Common myeloid progenitor, CD34-positive (primary cell): Measurements from ENCODE around the gene IQCE.
A peak's percentile ranks its signal among the peaks of the same experiment; 100 is the strongest.

Source experiments
- CTCF ChIA-PET: fragments of 350-600 bp; sonication (Branson Sonifier 250); formaldehyde crosslinking; loops from one replicate; lab custom pipeline; 2021; ENCODE audit warnings: antibody characterized with exemption; lab: Charles Lee
- POLR2A ChIA-PET: fragments of 350-600 bp; sonication (Branson Sonifier 250); formaldehyde crosslinking; loops from one replicate; lab custom pipeline; 2021; ENCODE audit warnings: antibody characterized with exemption; lab: Charles Lee
- DNase-seq, 3 donors: peaks; one replicate each; pipeline versions ENCODE4 v3.0.0 to v3.0.0-alpha.2; 2013
- H3K27ac ChIP-seq, 2 experiments: 1 replicate in 1 of 2; 2 replicates in 1 of 2; pipeline ENCODE4 v1.7.0; 2013; ENCODE audit warnings: inconsistent platforms in 2 of 2, low read length in 2 of 2, mild to moderate bottlenecking in 2 of 2, low read depth in 1 of 2, moderate library complexity in 1 of 2; ENCODE audit not compliant: severe bottlenecking in 2 of 2, insufficient read depth in 1 of 2, poor library complexity in 1 of 2
- H3K27me3 ChIP-seq, 5 experiments: replicated peaks in 2 of 5; 1 replicate in 3 of 5; 2 replicates in 2 of 5; pipeline versions ENCODE4 v1.6.1 to v1.7.0; 2013; ENCODE audit warnings: low read length in 4 of 5, mild to moderate bottlenecking in 2 of 5, moderate library complexity in 2 of 5, inconsistent platforms in 1 of 5; ENCODE audit not compliant: insufficient read depth in 5 of 5, control insufficient read depth in 4 of 5
- H3K36me3 ChIP-seq, 4 experiments: 1 replicate in 2 of 4; 2 replicates in 2 of 4; pipeline versions ENCODE4 v1.6.1 to v1.7.0; 2013; ENCODE audit warnings: low read length in 3 of 4, control low read depth in 1 of 4, mild to moderate bottlenecking in 1 of 4; ENCODE audit not compliant: control insufficient read depth in 4 of 4, insufficient read depth in 4 of 4
- H3K4me1 ChIP-seq, 4 experiments: 1 replicate in 3 of 4; 2 replicates in 1 of 4; pipeline versions ENCODE4 v1.6.1 to v1.7.1; 2013; ENCODE audit warnings: low read length in 3 of 4, mild to moderate bottlenecking in 3 of 4, control low read depth in 1 of 4, inconsistent platforms in 1 of 4, moderate library complexity in 1 of 4; ENCODE audit not compliant: control insufficient read depth in 4 of 4, insufficient read depth in 4 of 4; ENCODE audit errors: control extremely low read depth in 1 of 4
- H3K4me3 ChIP-seq, 7 experiments: 1 replicate in 4 of 7; 2 replicates in 3 of 7; pipeline versions ENCODE4 v1.5.1 to v1.7.0; 2013; ENCODE audit warnings: mild to moderate bottlenecking in 7 of 7, low read length in 6 of 7, moderate library complexity in 6 of 7, inconsistent platforms in 2 of 7, low read depth in 2 of 7, control low read depth in 1 of 7; ENCODE audit not compliant: insufficient read depth in 4 of 7, control insufficient read depth in 1 of 7; ENCODE audit errors: extremely low read depth in 1 of 7
- H3K9me3 ChIP-seq, 5 experiments: 1 replicate in 4 of 5; 2 replicates in 1 of 5; pipeline versions ENCODE4 v1.6.1 to v1.7.1; 2013; ENCODE audit warnings: low read length in 4 of 5, mild to moderate bottlenecking in 2 of 5, inconsistent platforms in 1 of 5, low read depth in 1 of 5, moderate library complexity in 1 of 5; ENCODE audit not compliant: control insufficient read depth in 4 of 5, insufficient read depth in 2 of 5; ENCODE audit errors: control extremely low read depth in 1 of 5
- WGBS: methylation state at CpG from one replicate; pipeline ENCODE4 v1.1.5; 2013; ENCODE audit not compliant: insufficient coverage; 5-methylcytosine and 5-hydroxymethylcytosine counted together

Gene IQCE

DNA sequence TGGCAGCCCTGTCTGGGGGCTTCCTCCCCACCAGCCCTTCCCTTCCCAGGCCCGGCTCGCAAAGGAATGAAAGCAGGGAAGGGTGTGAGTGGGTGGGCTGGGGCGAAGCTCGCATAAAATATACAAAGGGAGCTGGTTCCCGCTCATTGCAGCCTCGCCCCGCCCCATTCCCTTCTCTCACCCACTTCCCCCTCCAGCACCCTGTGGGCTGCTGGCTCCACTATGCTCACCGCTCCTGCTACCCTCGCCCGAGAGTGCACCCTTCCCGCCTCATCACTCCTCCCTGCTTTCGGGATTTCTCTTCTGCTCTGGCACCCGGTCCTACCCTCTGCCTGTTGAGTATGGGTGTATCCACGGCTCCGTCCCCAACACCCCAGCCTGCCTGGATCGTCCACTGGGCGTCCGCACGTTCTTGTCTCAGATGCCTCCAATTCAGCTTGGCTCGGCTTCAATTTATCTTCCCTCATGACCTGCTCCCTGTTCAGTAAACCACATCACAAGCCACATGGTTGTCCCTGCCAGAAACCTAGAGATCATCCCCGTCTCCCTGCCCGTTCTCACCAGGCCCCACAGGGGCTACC, 58.6 kb downstream of the IQCE start:
- H3K27me3 ChIP-seq, result no peaks in the 10 kb centered on the region
- no peak for DNase-seq
- ChIA-PET POLR2A (no interaction called here), CTCF (interaction anchor here (16.3 kb wide), 1 partner anchor 6 kb away, joined by 114 read pairs; no protein-coding TSS in a partner anchor)
- WGBS, result 86% methylated on average over 17 of the region's 22 CpGs
- no peak overlapping the region for H3K4me3 ChIP-seq
- H3K27ac ChIP-seq, result no peak overlapping the region
- H3K4me1 ChIP-seq, result peaks cover 0 to 14% (median 6%) of the 10 kb centered on the region in 4 experiments
- H3K9me3 ChIP-seq, result no peaks in the 10 kb centered on the region
- no peaks in the 10 kb centered on the region for H3K36me3 ChIP-seq

DNA sequence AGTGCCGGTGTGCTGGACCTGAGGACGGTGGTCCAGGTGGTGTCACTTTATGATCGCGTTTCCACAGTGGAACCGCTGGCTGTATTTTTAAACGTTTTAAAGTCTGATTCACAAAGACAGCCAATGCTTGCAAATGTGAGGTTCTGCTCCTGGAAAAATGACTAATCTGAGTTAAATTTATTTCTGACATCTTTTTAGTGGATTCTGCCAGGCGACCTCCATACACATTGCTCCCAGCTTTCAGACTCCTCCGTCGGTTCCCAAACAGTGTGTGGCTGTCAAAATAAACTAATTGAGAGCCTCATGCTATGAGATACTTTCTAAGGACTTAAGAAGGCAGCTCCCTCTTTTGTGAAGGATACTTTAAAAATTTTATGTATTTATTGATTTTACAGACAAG, 60.3 kb downstream of the IQCE start:
- WGBS, result 86% methylated on average over 9 of the region's 9 CpGs
- no peaks in the 10 kb centered on the region for H3K36me3 ChIP-seq
- no peak for DNase-seq
- ChIA-PET CTCF (interaction anchor here (1.0 to 16.3 kb wide), 4 partner anchors 8 to 35 kb away, joined by 3 to 114 read pairs (median 6); no protein-coding TSS in a partner anchor), POLR2A (interaction anchor here (0.7 to 1.0 kb wide), 2 partner anchors 18 to 31 kb away, joined by 3 to 4 read pairs; no protein-coding TSS in a partner anchor)
- H3K27me3 ChIP-seq, result no peaks in the 10 kb centered on the region
- H3K4me1 ChIP-seq, result peaks cover 0 to 29% (median 23%) of the 10 kb centered on the region in 4 experiments
- H3K9me3 ChIP-seq, result no peaks in the 10 kb centered on the region
- no peak overlapping the region for H3K4me3 ChIP-seq
- no peak overlapping the region for H3K27ac ChIP-seq

GRCh38 chr7:2621061-2621828, 62.5 kb downstream of the IQCE start:
- WGBS, result 74% methylated on average over 21 of the region's 23 CpGs
- H3K4me1 ChIP-seq, result peaks cover 0 to 29% (median 25%) of the 10 kb centered on the region in 4 experiments
- no peaks in the 10 kb centered on the region for H3K9me3 ChIP-seq
- no peaks in the 10 kb centered on the region for H3K27me3 ChIP-seq
- POLR2A ChIA-PET, result interaction anchor here (0.6 kb wide), 1 partner anchor 14 kb away, joined by 3 read pairs; no protein-coding TSS in a partner anchor
- no peak overlapping the region for H3K4me3 ChIP-seq
- CTCF ChIA-PET, result interaction anchor here (16.3 kb wide), 1 partner anchor 10 kb away, joined by 114 read pairs; no protein-coding TSS in a partner anchor
- H3K36me3 ChIP-seq, result no peaks in the 10 kb centered on the region
- DNase-seq, result no peak
- no peak overlapping the region for H3K27ac ChIP-seq

DNA sequence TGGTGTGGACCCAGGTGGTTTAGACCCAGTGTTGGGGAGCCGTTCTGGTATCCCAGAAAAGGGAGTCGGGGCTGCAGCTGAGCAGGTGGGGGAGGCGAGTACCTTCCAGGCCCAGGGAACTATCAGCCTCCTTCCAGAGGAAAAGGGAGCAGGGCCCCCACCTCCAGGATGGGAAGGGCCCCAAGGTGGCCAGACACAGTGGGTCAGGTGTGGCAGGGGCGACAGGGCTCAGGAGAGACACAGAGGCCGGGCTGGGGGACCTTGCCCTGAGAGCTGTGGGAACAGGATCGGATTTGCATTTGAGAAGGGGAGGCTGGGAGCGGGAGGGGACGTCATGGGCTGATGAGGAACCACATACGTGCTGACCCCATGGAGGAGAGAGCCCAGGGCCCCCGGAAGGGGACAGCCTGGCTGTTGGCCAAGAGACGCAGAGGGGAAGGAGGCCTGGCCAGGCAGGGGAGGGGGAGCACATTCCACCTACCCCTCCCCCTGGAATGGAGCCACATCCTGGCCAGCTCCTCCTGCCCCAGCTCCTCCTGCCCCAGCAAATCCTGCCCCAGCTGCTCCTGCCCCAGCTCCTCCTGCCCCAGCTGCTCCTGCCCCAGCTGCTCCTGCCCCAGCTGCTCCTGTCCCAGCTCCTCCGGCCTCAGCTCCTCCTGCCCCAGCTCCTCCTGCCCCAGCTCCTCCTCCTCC, 63.3 kb downstream of the IQCE start:
- Histone ChIP-seq H3K27ac (no peak overlapping the region), H3K4me3 (no peak overlapping the region), H3K4me1 (peaks cover 0 to 28% (median 24%) of the 10 kb centered on the region in 4 experiments), H3K27me3 (no peaks in the 10 kb centered on the region), H3K36me3 (no peaks in the 10 kb centered on the region), H3K9me3 (no peaks in the 10 kb centered on the region)
- WGBS, result 72% methylated on average over 6 of the region's 12 CpGs
- CTCF ChIA-PET, result interaction anchor here (16.3 kb wide), 1 partner anchor 11 kb away, joined by 114 read pairs; no protein-coding TSS in a partner anchor
- POLR2A ChIA-PET, result interaction anchor here (0.6 to 1.4 kb wide), 2 partner anchors 9 to 652 kb away, joined by 3 read pairs; partner anchors contain the start of gene TTYH3
- peak in 2 of 3 donors; percentile 38 to 45 for DNase-seq

DNA sequence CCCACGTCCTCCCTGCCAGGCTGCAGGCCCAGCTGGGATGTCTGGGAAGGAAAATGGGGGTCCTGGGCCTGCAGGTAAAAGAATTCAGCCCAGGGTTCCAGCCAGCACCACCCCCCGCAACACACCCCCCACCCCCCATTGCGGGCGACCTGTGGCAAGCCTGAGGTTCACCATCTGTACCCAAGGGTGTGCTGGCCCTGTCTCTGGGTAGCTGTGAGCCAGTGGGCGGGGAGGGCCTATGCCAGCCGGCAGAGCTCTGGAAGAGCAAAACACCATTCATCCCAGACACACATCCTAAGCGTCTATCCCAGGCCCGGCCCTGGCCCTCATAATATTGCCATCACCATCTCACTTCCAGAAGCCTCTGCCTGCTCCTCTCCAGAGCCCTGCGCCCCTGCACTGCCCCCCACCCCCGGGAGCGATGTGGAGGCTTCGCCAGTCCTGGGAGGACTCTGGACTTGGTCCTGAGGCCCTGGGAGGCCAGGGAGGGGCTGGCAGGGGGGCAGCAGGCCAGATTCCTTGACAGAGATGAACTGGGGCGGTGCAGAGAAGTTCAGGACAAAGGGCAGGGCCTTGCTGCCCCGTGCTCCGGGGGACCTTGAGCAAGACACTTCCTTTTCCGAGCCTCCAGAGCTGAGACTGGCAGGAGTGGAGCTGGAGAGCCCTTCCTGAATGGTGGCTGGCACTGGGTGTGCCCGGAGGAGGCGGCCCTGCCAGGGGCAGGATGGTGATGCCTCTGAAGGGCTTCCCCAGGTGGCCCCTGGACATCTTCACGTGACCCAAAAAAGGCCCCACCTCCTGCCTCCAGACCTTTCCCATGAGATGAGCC, 64.3 kb downstream of the IQCE start:
- Histone ChIP-seq H3K36me3 (no peaks in the 10 kb centered on the region), H3K27ac (no peak overlapping the region), H3K9me3 (no peaks in the 10 kb centered on the region), H3K27me3 (no peaks in the 10 kb centered on the region), H3K4me3 (no peak overlapping the region), H3K4me1 (peaks cover 0 to 28% (median 22%) of the 10 kb centered on the region in 4 experiments)
- ChIA-PET CTCF (interaction anchor here (0.7 to 16.3 kb wide), 2 partner anchors 12 kb away, joined by 4 to 114 read pairs; no protein-coding TSS in a partner anchor), POLR2A (interaction anchor here (0.6 to 1.4 kb wide), 2 partner anchors 8 to 35 kb away, joined by 3 read pairs; partner anchors contain the start of gene TTYH3)
- 36% methylated on average over 5 of the region's 19 CpGs for WGBS
- no peak for DNase-seq

DNA sequence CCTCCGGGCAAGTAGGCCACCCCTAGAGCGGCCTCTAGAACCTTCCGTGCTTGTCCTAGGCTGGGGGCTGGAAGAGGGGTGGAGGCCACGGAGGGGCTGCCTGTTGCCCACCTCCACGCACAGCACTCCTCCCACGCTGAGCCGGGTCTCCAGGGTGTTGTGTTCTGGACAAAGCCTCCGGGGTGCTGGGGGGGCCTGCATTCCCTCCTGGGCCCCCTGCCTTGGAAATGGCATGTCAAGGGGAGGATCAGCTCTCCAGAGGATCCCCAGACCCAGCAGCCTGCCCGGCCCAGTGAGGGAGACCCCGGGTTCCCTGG, 64.9 kb downstream of the IQCE start:
- no peaks in the 10 kb centered on the region for H3K36me3 ChIP-seq
- H3K9me3 ChIP-seq, result no peaks in the 10 kb centered on the region
- no peak overlapping the region for H3K27ac ChIP-seq
- WGBS, result 97% methylated on average over 10 of the region's 10 CpGs
- DNase-seq, result no peak
- no peaks in the 10 kb centered on the region for H3K27me3 ChIP-seq
- H3K4me3 ChIP-seq, result no peak overlapping the region
- ChIA-PET CTCF (interaction anchor here (1.1 to 16.3 kb wide), 3 partner anchors 13 to 173 kb away, joined by 3 to 114 read pairs (median 3); no protein-coding TSS in a partner anchor), POLR2A (no interaction called here)
- H3K4me1 ChIP-seq, result peaks cover 0 to 28% (median 22%) of the 10 kb centered on the region in 4 experiments
